K562 (cell line): ENCODE measurements around the gene LY6G6F. TPM values are rescaled to one million over a fixed set of nuclear protein-coding genes. Genes with fewer than 3 reads are reported as not detected.

ENCODE experiments used
- BRD9 ChIP-seq: fragments of 450-650 bp; IDR thresholded peaks from 2 replicates; pipeline ENCODE4 v1.6.1; 2018; ENCODE audit warnings: low read depth; ENCODE audit not compliant: partially characterized antibody
- ETV5 ChIP-seq: sonication (generic); formaldehyde crosslinking; IDR thresholded peaks from 2 replicates; pipeline ENCODE4 v1.4.0; 2020; ENCODE audit warnings: low read depth, mild to moderate bottlenecking, missing genetic modification reagents
- ETV6 ChIP-seq, 3 experiments: fragments of 150-350 bp in 1 of 3; sonication (generic) in 1 of 3; formaldehyde crosslinking in 1 of 3; IDR thresholded peaks; 2 replicates each; pipeline versions ENCODE4 v1.6.1 to v1.8.0; 2014 to 2022; ENCODE audit warnings: borderline replicate concordance in 2 of 3, low read depth in 2 of 3, antibody characterized with exemption in 1 of 3, low read length in 1 of 3, mild to moderate bottlenecking in 1 of 3, missing genetic modification reagents in 1 of 3
- HDAC1 ChIP-seq, 2 experiments: fragments of 450-650 bp; IDR thresholded peaks; 2 replicates each; pipeline ENCODE4 v1.6.1; 2016 to 2017; ENCODE audit warnings: inconsistent platforms in 1 of 2, mild to moderate bottlenecking in 1 of 2, moderate library complexity in 1 of 2
- HDAC3 ChIP-seq: fragments of 450-650 bp; IDR thresholded peaks from 2 replicates; pipeline ENCODE4 v1.6.1; 2018; ENCODE audit warnings: borderline replicate concordance, mild to moderate bottlenecking, moderate library complexity; ENCODE audit not compliant: partially characterized antibody
- MAFK ChIP-seq: IDR thresholded peaks from 2 replicates; pipeline ENCODE4 v1.6.1; 2011; ENCODE audit warnings: low read length, improper control_type of control experiment
- NCOA1 ChIP-seq: fragments of 450-650 bp; IDR thresholded peaks from 2 replicates; pipeline ENCODE4 v1.6.1; 2016; ENCODE audit warnings: low read depth
- NFYB ChIP-seq: IDR thresholded peaks from 2 replicates; pipeline ENCODE4 v1.6.1; 2011; ENCODE audit warnings: mild to moderate bottlenecking, moderate library complexity; ENCODE audit not compliant: insufficient read length; ENCODE audit errors: extremely low read depth
- POLR2G ChIP-seq: fragments of 200-400 bp; formaldehyde crosslinking; IDR thresholded peaks from 2 replicates; pipeline ENCODE4 v1.6.1; 2017; ENCODE audit warnings: low read depth, mild to moderate bottlenecking, antibody characterized with exemption, low read length, moderate library complexity
- PTBP1 ChIP-seq: fragments of 200-400 bp; formaldehyde crosslinking; IDR thresholded peaks from 2 replicates; pipeline ENCODE4 v1.6.1; 2017; ENCODE audit warnings: low read depth, low read length
- SIN3A ChIP-seq, 2 experiments: fragments of 150-350 bp in 1 of 2; IDR thresholded peaks; 2 replicates each; pipeline ENCODE4 v1.6.1; 2011 to 2016; ENCODE audit warnings: borderline replicate concordance in 2 of 2, low read depth in 2 of 2, low read length in 2 of 2, mild to moderate bottlenecking in 2 of 2, moderate library complexity in 2 of 2; ENCODE audit not compliant: control insufficient read depth in 1 of 2
- TAF1 ChIP-seq: IDR thresholded peaks from 2 replicates; pipeline ENCODE4 v1.6.1; 2011; ENCODE audit warnings: mild to moderate bottlenecking, low read length, moderate library complexity; ENCODE audit not compliant: insufficient read depth, control insufficient read depth, severe bottlenecking; ENCODE audit errors: extremely low read depth
- ZBTB7A ChIP-seq: IDR thresholded peaks from 2 replicates; pipeline ENCODE4 v1.6.1; 2011; ENCODE audit warnings: low read depth, mild to moderate bottlenecking, low read length, moderate library complexity, borderline replicate concordance; ENCODE audit not compliant: control insufficient read depth
- ZNF12 ChIP-seq: sonication (generic); formaldehyde crosslinking; IDR thresholded peaks from 2 replicates; pipeline ENCODE4 v1.4.0; 2020; ENCODE audit warnings: mild to moderate bottlenecking, missing genetic modification reagents
- polyA plus RNA-seq, 8 experiments: library from polyadenylated mRNA; depleted of rRNA in 4 of 8; stranded (reverse) in 5 of 8; unstranded in 3 of 8; fragments of >200 nt; fragmentation: Nextera tagmentation in 2 of 8; fragmentation: Illumina TruSeq in 1 of 8; extraction: Ambion mirVana in 2 of 8; extraction: Trizol in 1 of 8; gene quantifications; 2 replicates each; pipeline versions ENCODE4 v1.2.1 to v1.2.3, GENCODE V29; 2011 to 2014; ENCODE audit warnings: inconsistent platforms in 1 of 8, missing spikeins in 1 of 8
- total RNA-seq, 7 experiments: library from RNA; depleted of rRNA in 6 of 7; stranded (reverse); fragments of >200 nt in 6 of 7; fragmentation: Illumina TruSeq in 2 of 7; extraction: Trizol in 2 of 7; gene quantifications; 2 replicates each; pipeline versions ENCODE4 v1.2.1 to v1.2.3, GENCODE V29; 2011 to 2021; ENCODE audit warnings: low replicate concordance in 1 of 7
- TF ChIP-seq, protein P1 (sequence below): IDR thresholded peaks from 2 replicates; pipeline ENCODE4 v1.6.1; 2014; ENCODE audit warnings: antibody characterized with exemption
- TF ChIP-seq, protein P2 (sequence below): sonication (generic); formaldehyde crosslinking; IDR thresholded peaks from 2 replicates; pipeline ENCODE4 v1.9.0; 2022; ENCODE audit warnings: mild to moderate bottlenecking, missing genetic modification reagents
- TF ChIP-seq, protein P3 (sequence below): fragments of 450-650 bp; formaldehyde crosslinking; IDR thresholded peaks from 2 replicates; pipeline ENCODE4 v1.4.0; 2022; ENCODE audit warnings: missing genetic modification characterization
- TF ChIP-seq, protein P4 (sequence below): fragments of 450-650 bp; formaldehyde crosslinking; conservative IDR thresholded peaks from 2 replicates; pipeline ENCODE4 v1.4.0; 2022; ENCODE audit warnings: mild to moderate bottlenecking, missing genetic modification characterization
- TF ChIP-seq, protein P5 (sequence below), 2 experiments: fragments of 450-650 bp; conservative IDR thresholded peaks; 2 replicates each; pipeline ENCODE4 v1.6.1; 2017; ENCODE audit warnings: mild to moderate bottlenecking in 2 of 2, moderate library complexity in 2 of 2

Gene LY6G6F
- total and polyA plus RNA-seq, 9 of the 15 experiments (the other 6 are each of a cell fraction or from before 2014, with no cell fraction given) = 0.14 to 0.50 (median 0.28) TPM; not detected in 2

DNA sequence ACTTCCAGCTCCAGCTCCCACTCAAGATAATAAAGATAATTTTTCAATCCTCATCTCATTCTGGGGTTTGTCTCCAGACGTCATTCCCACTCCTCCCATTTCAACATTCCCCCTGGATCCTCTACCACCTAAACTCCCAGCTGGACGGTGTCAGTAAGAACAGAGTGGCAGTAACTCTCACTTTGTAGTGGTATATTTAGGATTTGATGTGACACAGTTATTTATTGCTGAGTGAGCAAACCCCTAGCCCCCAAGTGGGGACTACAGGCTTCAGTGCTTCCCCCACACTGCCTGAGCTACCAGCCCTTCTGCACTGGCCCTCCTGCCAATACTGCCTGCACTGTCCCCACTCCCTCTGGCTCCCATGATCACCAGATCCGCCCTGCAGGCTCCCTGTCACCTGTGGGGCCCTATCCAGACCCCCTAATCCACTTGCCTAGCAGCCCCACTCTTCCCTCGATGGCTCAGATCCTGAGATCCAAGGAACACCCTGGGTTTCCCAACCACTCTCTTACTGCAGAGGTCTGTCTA, 48.4 kb upstream of the LY6G6F start (continued):
- TF ChIP-seq, protein P1, sequence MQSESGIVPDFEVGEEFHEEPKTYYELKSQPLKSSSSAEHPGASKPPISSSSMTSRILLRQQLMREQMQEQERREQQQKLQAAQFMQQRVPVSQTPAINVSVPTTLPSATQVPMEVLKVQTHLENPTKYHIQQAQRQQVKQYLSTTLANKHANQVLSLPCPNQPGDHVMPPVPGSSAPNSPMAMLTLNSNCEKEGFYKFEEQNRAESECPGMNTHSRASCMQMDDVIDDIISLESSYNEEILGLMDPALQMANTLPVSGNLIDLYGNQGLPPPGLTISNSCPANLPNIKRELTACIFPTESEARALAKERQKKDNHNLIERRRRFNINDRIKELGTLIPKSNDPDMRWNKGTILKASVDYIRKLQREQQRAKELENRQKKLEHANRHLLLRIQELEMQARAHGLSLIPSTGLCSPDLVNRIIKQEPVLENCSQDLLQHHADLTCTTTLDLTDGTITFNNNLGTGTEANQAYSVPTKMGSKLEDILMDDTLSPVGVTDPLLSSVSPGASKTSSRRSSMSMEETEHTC = 0 out of 2 replicates have a peak, but pooled peaks have one; percentile 34
- no peak for TF ChIP-seq HDAC3
- no peak for TF ChIP-seq POLR2G
- TF ChIP-seq ETV5 (CRISPR knock-in tag) = no peak
- peak; percentile 30 for TF ChIP-seq TAF1
- peak; percentile 49; the same call in 1 of the 2 replicates for TF ChIP-seq ZBTB7A
- TF ChIP-seq NFYB = no peak
- no peak for TF ChIP-seq ETV6 (IDR thresholded peaks at IDR 0.05; ENCODE audit: borderline replicate concordance in 1 of 2, low read depth in 2 of 2, low read length in 1 of 2)
- TF ChIP-seq ETV6 (CRISPR knock-in tag; IDR thresholded peaks at IDR 0.05; ENCODE audit: borderline replicate concordance) = 0 out of 2 replicates have a peak, but pooled peaks have one; percentile 60
- TF ChIP-seq NCOA1 = no peak
- no peak for TF ChIP-seq ZNF12 (CRISPR knock-in tag)
- TF ChIP-seq SIN3A (IDR thresholded peaks at IDR 0.05; ENCODE audit: borderline replicate concordance in 2 of 2, control insufficient read depth in 1 of 2, low read depth in 2 of 2, low read length in 2 of 2) = peak in 1 of 2 experiments; percentile 52; a peak in 1 of 4 replicates
- peak; percentile 65 for TF ChIP-seq MAFK
- TF ChIP-seq, protein P2, sequence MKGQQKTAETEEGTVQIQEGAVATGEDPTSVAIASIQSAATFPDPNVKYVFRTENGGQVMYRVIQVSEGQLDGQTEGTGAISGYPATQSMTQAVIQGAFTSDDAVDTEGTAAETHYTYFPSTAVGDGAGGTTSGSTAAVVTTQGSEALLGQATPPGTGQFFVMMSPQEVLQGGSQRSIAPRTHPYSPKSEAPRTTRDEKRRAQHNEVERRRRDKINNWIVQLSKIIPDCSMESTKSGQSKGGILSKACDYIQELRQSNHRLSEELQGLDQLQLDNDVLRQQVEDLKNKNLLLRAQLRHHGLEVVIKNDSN (CRISPR knock-in tag) = peak; percentile 20; the same call in 1 of the 2 replicates
- TF ChIP-seq PTBP1 = 0 out of 2 replicates have a peak, but pooled peaks have one; percentile 17
- TF ChIP-seq, protein P3, sequence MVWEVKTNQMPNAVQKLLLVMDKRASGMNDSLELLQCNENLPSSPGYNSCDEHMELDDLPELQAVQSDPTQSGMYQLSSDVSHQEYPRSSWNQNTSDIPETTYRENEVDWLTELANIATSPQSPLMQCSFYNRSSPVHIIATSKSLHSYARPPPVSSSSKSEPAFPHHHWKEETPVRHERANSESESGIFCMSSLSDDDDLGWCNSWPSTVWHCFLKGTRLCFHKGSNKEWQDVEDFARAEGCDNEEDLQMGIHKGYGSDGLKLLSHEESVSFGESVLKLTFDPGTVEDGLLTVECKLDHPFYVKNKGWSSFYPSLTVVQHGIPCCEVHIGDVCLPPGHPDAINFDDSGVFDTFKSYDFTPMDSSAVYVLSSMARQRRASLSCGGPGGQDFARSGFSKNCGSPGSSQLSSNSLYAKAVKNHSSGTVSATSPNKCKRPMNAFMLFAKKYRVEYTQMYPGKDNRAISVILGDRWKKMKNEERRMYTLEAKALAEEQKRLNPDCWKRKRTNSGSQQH (CRISPR knock-in tag) = no peak
- TF ChIP-seq, protein P4, sequence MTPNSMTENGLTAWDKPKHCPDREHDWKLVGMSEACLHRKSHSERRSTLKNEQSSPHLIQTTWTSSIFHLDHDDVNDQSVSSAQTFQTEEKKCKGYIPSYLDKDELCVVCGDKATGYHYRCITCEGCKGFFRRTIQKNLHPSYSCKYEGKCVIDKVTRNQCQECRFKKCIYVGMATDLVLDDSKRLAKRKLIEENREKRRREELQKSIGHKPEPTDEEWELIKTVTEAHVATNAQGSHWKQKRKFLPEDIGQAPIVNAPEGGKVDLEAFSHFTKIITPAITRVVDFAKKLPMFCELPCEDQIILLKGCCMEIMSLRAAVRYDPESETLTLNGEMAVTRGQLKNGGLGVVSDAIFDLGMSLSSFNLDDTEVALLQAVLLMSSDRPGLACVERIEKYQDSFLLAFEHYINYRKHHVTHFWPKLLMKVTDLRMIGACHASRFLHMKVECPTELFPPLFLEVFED (CRISPR knock-in tag) = no peak
- TF ChIP-seq HDAC1 (IDR thresholded peaks at IDR 0.05) = no peak
- TF ChIP-seq BRD9 = no peak
- TF ChIP-seq, protein P5, sequence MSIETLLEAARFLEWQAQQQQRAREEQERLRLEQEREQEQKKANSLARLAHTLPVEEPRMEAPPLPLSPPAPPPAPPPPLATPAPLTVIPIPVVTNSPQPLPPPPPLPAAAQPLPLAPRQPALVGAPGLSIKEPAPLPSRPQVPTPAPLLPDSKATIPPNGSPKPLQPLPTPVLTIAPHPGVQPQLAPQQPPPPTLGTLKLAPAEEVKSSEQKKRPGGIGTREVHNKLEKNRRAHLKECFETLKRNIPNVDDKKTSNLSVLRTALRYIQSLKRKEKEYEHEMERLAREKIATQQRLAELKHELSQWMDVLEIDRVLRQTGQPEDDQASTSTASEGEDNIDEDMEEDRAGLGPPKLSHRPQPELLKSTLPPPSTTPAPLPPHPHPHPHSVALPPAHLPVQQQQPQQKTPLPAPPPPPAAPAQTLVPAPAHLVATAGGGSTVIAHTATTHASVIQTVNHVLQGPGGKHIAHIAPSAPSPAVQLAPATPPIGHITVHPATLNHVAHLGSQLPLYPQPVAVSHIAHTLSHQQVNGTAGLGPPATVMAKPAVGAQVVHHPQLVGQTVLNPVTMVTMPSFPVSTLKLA (conservative IDR thresholded peaks at IDR 0.05) = no peak
